NOMO-1 (cell line): Measurements from ENCODE around the gene MCHR2.

ENCODE experiments used
- DNase-seq, 2 experiments: peaks; one replicate each; lab custom pipeline; 2025; ENCODE audit not compliant: unreplicated experiment in 2 of 2; lab: John Stamatoyannopoulos, UW

Gene MCHR2

DNA sequence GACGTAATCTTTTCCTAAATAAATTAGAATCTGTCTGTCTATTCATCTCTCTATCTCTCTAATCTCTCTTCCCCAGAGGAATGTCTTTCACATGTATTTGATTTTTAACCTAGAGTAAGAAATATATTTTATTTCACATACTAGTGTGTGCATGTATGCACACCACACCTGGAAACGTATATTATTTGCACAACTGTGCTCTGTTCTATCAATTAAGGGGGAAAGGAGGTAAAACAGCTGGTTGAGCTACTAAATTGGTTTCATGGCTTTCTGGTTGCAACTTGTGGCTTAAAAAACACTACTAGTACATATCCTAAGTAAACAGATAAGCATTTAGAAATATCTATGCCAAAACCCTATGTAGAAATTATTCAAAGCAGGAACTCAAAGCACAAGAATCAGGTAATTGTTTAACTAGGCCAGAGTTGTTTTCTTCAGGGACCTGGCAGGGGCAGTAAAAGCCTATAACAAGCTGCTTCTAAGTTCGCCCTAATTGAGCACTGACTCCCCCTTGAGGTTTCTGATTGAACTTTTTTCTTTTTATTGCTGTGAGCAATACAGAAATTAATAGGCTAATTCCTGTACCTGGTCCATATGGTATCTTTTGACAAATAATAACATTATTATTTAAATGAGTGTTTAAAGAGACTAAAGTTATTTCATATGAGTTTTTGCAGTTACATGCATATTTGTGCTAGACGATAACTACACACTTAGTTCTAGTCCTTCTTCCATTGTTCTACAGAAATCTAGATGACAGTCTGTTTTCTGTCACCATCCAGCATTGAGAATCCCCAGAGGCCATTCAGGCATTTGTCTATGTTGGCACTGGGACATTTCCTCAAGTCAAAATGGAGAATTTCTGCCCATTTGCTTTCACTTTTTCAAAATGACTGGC is 88.6 kb downstream of the MCHR2 start:
- peak; percentile 43 to 66 for DNase-seq

- DNase-seq: no peak
Measured at GRCh38 chr6:99901596-99902384, 92.2 kb downstream of the MCHR2 start.

- no peak for DNase-seq
Measured at GRCh38 chr6:99894815-99895214, 99.2 kb downstream of the MCHR2 start.

DNA sequence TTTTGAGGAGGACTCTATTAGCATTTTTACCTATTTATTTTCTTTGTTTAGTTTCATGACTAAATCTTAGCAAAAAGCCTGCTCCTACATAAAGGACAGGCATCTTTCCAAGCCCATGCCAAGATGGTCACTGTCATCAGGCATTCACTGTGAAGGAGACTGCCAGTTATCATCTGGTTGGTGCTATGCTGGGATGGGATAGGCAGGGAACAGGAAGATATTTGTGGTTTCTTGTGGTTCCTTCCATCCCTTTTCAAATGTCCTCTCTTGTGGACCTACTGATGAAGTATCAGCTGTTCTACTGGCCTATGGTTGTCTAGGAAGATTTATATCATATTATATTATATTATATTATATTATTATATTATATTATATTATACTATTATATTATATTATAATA is 107.0 kb downstream of the MCHR2 start:
- DNase-seq: no peak

DNA sequence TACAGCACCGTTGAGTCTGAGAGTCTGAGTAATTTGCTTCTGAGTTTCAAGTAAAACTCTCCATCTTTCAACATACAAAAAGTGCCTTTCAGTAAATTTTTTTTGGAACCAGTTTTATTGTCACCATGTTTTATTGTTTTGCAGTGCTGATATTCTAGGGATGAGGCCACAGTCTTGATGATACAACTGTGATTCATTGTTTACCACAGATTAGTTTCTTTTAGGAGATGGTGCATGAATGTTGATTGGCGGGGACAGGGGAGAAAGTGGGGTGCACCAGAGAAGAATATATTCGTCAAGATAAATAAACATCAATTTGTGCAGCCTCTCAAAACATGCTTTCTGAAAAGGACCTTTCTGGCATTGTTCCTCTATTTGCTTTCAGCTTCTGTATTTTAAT is 109.0 kb downstream of the MCHR2 start:
- DNase-seq: no peak

GRCh38 chr6:99882128-99882702 is 111.8 kb downstream of the MCHR2 start:
- no peak for DNase-seq

- DNase-seq: no peak
Measured at GRCh38 chr6:99879431-99879830, 114.6 kb downstream of the MCHR2 start.

- DNase-seq: no peak
Measured at GRCh38 chr6:99875068-99875467, 119.0 kb downstream of the MCHR2 start.

DNA sequence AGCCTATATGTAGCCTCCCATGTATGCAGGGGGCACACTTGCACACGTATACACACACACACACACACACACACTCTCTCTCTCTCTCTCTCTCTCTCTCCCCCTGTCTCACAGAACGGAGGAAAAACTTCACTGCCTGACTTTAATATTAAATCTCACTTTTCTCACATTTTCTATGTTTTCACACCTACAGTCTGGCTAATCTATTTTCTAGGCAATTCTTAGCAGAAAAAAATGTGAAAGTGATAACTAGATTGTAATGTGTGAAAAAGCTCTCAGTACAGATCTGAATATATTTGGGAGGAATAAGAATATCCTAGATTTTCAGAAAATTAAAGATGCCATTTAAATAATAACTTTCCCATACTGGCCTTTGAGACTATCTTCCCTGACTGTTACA is 120.9 kb downstream of the MCHR2 start:
- no peak for DNase-seq

- no peak for DNase-seq
Measured at GRCh38 chr6:99871641-99872040, 122.4 kb downstream of the MCHR2 start.
